ENCODE results near the gene SPATA21. TPM values are rescaled to one million over a fixed set of nuclear protein-coding genes. Genes with fewer than 3 reads are reported as not detected.

Gene SPATA21
- polyA plus RNA-seq, 2 of the 4 experiments (the other 2 are of a cell fraction), result 0.08 to 0.09 TPM

DNA sequence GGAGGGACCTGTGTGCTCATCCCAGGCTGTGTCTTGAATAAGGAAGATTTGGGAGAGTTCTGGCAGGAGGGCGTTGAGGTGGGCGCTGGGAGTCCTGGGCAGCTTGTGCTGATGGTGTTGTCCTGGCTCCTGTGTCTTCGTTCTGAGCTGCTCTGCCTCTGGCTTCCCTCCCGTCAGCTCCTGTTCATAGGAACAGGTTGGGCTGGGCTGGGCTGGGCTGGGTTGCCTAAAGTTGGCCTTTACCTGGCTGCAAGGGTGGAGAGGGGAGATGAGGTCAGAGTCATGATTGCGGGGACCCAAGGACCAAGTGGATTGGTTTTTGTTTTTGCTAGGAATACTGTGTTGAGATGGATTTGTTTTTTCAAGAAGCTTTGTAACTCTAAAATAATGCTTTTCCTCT is 12.4 kb upstream of the SPATA21 start:
- ChIA-PET POLR2A (no interaction called here), CTCF (interaction anchor here (1.2 to 5.9 kb wide), 2 partner anchors 8 to 10 kb away, joined by 3 to 30 read pairs; partner anchors contain the start of gene NECAP2)
- FAIRE-seq (no peak), ATAC-seq (no peak), DNase-seq (ENCODE audit: low read depth in 1 of 2, low spot score in 1 of 2) (no peak)
- no peaks in the 10 kb centered on the region for H3K4me1 ChIP-seq
- no peaks in the 10 kb centered on the region for H3K9me3 ChIP-seq
- no peak for TF ChIP-seq CBX2 (IDR thresholded peaks at IDR 0.05; ENCODE audit: borderline replicate concordance, low read depth)
- no peak for TF ChIP-seq JUN (IDR thresholded peaks at IDR 0.05)
- no peak for TF ChIP-seq MAFK (IDR thresholded peaks at IDR 0.05; ENCODE audit: partially characterized antibody)
- TF ChIP-seq ZFP36 (IDR thresholded peaks at IDR 0.05; ENCODE audit: borderline replicate concordance, partially characterized antibody), result no peak
- no peak for TF ChIP-seq NPAS2 (CRISPR knock-in tag; IDR thresholded peaks at IDR 0.05; ENCODE audit: borderline replicate concordance)
- TF ChIP-seq, protein P1, sequence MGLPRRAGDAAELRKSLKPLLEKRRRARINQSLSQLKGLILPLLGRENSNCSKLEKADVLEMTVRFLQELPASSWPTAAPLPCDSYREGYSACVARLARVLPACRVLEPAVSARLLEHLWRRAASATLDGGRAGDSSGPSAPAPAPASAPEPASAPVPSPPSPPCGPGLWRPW (IDR thresholded peaks at IDR 0.05), result no peak
- no peak for TF ChIP-seq NR3C1 (IDR thresholded peaks at IDR 0.05)
- no peak for TF ChIP-seq CBX8 (IDR thresholded peaks at IDR 0.05)
- TF ChIP-seq HOXA7 (CRISPR knock-in tag; IDR thresholded peaks at IDR 0.05), result no peak
- TF ChIP-seq NFE2L2 (conservative IDR thresholded peaks at IDR 0.05; ENCODE audit: low read length), result no peak
- no peak for TF ChIP-seq FOSL2 (IDR thresholded peaks at IDR 0.05)
- no peak for TF ChIP-seq FOSL2 (CRISPR knock-in tag; IDR thresholded peaks at IDR 0.05)
- TF ChIP-seq, protein P2, sequence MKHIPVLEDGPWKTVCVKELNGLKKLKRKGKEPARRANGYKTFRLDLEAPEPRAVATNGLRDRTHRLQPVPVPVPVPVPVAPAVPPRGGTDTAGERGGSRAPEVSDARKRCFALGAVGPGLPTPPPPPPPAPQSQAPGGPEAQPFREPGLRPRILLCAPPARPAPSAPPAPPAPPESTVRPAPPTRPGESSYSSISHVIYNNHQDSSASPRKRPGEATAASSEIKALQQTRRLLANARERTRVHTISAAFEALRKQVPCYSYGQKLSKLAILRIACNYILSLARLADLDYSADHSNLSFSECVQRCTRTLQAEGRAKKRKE (CRISPR knock-in tag; IDR thresholded peaks at IDR 0.05; ENCODE audit: low read depth), result no peak
- TF ChIP-seq, protein P3, sequence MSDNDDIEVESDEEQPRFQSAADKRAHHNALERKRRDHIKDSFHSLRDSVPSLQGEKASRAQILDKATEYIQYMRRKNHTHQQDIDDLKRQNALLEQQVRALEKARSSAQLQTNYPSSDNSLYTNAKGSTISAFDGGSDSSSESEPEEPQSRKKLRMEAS (IDR thresholded peaks at IDR 0.05), result no peak
- TF ChIP-seq, protein P4, sequence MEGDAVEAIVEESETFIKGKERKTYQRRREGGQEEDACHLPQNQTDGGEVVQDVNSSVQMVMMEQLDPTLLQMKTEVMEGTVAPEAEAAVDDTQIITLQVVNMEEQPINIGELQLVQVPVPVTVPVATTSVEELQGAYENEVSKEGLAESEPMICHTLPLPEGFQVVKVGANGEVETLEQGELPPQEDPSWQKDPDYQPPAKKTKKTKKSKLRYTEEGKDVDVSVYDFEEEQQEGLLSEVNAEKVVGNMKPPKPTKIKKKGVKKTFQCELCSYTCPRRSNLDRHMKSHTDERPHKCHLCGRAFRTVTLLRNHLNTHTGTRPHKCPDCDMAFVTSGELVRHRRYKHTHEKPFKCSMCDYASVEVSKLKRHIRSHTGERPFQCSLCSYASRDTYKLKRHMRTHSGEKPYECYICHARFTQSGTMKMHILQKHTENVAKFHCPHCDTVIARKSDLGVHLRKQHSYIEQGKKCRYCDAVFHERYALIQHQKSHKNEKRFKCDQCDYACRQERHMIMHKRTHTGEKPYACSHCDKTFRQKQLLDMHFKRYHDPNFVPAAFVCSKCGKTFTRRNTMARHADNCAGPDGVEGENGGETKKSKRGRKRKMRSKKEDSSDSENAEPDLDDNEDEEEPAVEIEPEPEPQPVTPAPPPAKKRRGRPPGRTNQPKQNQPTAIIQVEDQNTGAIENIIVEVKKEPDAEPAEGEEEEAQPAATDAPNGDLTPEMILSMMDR (IDR thresholded peaks at IDR 0.05), result no peak
- TF ChIP-seq JUNB (IDR thresholded peaks at IDR 0.05), result no peak
- TF ChIP-seq MYC (IDR thresholded peaks at IDR 0.05; ENCODE audit: borderline replicate concordance, low read length), result no peak
- WGBS (ENCODE audit: missing lambda C conversion rate), result 91% methylated on average over 5 of the region's 5 CpGs
- no peak overlapping the region for H3K4me2 ChIP-seq
- no peak overlapping the region for H3K4me3 ChIP-seq
- H3K27ac ChIP-seq, result no peak overlapping the region

DNA sequence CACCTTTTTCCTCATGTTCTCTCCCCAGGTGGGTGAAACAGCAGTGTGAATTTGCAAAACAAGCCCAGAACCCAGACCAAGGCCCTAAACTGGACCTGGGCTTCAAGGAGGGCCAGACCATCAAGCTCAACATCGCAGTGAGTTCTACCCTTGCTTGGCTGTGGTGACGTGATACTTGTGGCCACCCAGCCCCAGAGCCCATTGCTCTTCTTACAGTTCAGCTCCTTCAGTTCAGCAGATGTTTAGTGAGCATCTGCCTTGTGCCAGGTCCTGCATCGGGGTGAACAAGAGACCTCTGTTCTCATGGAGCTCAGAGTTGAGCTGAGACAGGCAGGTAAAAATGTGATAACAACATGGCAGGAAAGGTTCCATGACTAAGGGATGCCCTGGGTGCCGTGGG is 11.8 kb upstream of the SPATA21 start:
- DNase-seq (ENCODE audit: low read depth in 1 of 2, low spot score in 1 of 2) (no peak), FAIRE-seq (no peak), ATAC-seq (no peak)
- ChIA-PET POLR2A (no interaction called here), CTCF (interaction anchor here (1.2 to 5.9 kb wide), 2 partner anchors 9 kb away, joined by 3 to 30 read pairs; partner anchors contain the start of gene NECAP2)
- no peaks in the 10 kb centered on the region for H3K9me3 ChIP-seq
- H3K4me3 ChIP-seq, result no peak overlapping the region
- H3K4me2 ChIP-seq, result no peak overlapping the region
- 79% methylated on average over 2 of the region's 4 CpGs for WGBS (ENCODE audit: missing lambda C conversion rate)
- H3K27ac ChIP-seq, result no peak overlapping the region
- no peaks in the 10 kb centered on the region for H3K4me1 ChIP-seq
- TF ChIP-seq, protein P5, sequence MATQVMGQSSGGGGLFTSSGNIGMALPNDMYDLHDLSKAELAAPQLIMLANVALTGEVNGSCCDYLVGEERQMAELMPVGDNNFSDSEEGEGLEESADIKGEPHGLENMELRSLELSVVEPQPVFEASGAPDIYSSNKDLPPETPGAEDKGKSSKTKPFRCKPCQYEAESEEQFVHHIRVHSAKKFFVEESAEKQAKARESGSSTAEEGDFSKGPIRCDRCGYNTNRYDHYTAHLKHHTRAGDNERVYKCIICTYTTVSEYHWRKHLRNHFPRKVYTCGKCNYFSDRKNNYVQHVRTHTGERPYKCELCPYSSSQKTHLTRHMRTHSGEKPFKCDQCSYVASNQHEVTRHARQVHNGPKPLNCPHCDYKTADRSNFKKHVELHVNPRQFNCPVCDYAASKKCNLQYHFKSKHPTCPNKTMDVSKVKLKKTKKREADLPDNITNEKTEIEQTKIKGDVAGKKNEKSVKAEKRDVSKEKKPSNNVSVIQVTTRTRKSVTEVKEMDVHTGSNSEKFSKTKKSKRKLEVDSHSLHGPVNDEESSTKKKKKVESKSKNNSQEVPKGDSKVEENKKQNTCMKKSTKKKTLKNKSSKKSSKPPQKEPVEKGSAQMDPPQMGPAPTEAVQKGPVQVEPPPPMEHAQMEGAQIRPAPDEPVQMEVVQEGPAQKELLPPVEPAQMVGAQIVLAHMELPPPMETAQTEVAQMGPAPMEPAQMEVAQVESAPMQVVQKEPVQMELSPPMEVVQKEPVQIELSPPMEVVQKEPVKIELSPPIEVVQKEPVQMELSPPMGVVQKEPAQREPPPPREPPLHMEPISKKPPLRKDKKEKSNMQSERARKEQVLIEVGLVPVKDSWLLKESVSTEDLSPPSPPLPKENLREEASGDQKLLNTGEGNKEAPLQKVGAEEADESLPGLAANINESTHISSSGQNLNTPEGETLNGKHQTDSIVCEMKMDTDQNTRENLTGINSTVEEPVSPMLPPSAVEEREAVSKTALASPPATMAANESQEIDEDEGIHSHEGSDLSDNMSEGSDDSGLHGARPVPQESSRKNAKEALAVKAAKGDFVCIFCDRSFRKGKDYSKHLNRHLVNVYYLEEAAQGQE (IDR thresholded peaks at IDR 0.05), result no peak
- no peak for TF ChIP-seq KDM5A (IDR thresholded peaks at IDR 0.05)
- TF ChIP-seq, protein P1 (IDR thresholded peaks at IDR 0.05), result no peak
- no peak for TF ChIP-seq ZNF302 (CRISPR knock-in tag; IDR thresholded peaks at IDR 0.05)
- no peak for TF ChIP-seq HOXB13 (CRISPR knock-in tag; IDR thresholded peaks at IDR 0.05; ENCODE audit: low read depth)
- TF ChIP-seq HDAC2 (IDR thresholded peaks at IDR 0.05), result no peak
- TF ChIP-seq FOSL2 (IDR thresholded peaks at IDR 0.05), result no peak
- TF ChIP-seq FOSL2 (CRISPR knock-in tag; IDR thresholded peaks at IDR 0.05), result no peak
- TF ChIP-seq JUN (IDR thresholded peaks at IDR 0.05), result no peak
- no peak for TF ChIP-seq EHF (CRISPR knock-in tag; IDR thresholded peaks at IDR 0.05)
- no peak for TF ChIP-seq POLR2A (IDR thresholded peaks at IDR 0.05; ENCODE audit: low read length)
- TF ChIP-seq, protein P4 (IDR thresholded peaks at IDR 0.05), result no peak
- no peak for TF ChIP-seq CBX2 (IDR thresholded peaks at IDR 0.05; ENCODE audit: borderline replicate concordance, low read depth)
- no peak for TF ChIP-seq ZC3H11A (IDR thresholded peaks at IDR 0.05)
- TF ChIP-seq, protein P6, sequence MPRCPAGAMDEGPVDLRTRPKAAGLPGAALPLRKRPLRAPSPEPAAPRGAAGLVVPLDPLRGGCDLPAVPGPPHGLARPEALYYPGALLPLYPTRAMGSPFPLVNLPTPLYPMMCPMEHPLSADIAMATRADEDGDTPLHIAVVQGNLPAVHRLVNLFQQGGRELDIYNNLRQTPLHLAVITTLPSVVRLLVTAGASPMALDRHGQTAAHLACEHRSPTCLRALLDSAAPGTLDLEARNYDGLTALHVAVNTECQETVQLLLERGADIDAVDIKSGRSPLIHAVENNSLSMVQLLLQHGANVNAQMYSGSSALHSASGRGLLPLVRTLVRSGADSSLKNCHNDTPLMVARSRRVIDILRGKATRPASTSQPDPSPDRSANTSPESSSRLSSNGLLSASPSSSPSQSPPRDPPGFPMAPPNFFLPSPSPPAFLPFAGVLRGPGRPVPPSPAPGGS (IDR thresholded peaks at IDR 0.05), result no peak
